Pons (tissue), 1 donor: ENCODE results near the gene BNC2.

Source experiments
- DNase-seq: peaks from one replicate; pipeline ENCODE4 v3.0.0-alpha.2; 2016; ENCODE audit warnings: low spot score

Gene BNC2

DNA sequence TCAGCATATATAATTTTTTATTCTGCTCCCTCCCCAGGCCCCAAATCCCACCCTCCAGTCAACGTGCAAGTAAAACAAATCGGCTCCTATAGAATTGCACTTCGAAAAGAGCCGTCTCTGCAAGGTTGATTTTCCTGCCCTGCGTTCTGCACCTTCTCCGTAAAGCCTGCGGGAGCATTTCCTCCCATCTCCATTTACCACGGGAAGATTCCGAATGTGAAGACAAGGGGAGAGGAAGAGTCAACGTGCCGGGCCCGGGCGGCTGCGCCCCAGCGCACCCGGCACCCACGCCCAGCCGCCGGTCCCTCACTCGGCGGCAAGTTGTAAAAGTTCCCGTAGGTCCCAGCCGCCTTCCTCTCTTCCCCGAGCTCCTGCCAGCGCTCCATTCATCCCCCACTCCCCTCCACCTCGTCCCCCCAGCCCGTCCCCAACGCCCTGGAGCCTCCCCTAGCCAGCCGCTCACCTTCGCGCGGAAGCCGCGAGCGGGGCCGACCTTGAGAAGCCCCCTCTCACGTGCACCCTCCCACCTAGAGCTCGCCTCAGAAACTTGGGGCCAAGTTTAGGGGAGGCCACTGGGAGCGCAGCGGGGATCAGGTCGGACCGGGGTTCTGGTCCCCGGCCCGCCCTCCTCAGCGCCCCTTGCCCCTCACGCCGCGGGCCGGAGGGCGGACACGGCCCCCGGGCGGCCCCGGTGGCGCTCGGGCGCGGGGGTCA lies 431 bp downstream of the BNC2 start:
- DNase-seq = no peak

DNA sequence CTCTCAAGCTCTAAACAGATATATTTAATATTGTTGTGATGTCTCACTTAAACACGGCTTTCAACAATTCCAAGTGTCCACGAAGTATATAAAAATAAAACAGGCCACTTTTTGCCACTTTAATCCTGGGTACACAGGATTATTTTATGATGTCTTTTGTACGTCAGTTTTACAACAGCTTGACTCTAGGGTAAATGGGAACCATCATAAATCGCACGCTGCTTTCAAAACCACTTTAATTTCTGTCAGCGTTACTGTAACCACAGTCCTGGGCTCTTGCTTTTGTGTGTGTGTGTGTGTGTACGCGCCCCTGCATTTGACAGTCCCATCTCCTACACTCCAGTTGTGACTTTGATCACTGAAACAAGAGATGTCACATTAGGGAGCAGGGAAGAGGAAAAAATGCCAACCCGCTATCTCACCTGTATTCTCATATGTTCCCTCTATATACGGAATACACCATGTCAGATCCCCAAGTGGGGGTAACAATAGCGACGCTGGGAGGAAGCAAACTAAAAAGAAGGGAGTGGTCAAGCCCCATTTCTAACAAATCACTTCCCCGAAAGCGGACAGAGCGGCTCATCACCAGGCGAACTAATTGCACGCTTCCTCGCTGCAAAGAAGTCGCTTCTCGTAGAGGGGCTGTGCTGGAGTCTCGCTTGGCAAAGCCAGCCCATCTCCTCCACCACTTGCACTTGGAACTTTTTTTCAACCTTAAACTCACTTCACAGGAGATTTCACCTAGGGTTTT lies 1.2 kb downstream of the BNC2 start:
- peak; percentile 22 for DNase-seq

DNA sequence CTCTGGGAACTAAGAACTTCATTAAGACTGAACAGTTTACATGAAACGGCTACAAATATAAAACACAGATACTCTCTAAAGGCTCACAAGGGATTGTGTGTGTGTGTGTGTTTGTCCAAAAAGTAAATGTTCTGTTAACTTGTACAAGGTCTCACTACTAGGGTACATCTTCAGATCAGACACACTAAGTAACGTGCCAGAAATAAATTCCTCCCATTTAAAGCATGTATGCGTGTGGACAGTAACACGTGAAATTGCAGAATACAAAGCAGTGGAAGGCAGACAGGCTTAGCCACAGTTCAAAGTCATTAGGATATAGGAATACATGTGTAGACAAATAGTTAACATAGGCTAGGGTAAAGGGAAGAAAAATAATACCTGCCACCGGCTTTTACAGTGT lies 1.8 kb downstream of the BNC2 start:
- DNase-seq = no peak

DNA sequence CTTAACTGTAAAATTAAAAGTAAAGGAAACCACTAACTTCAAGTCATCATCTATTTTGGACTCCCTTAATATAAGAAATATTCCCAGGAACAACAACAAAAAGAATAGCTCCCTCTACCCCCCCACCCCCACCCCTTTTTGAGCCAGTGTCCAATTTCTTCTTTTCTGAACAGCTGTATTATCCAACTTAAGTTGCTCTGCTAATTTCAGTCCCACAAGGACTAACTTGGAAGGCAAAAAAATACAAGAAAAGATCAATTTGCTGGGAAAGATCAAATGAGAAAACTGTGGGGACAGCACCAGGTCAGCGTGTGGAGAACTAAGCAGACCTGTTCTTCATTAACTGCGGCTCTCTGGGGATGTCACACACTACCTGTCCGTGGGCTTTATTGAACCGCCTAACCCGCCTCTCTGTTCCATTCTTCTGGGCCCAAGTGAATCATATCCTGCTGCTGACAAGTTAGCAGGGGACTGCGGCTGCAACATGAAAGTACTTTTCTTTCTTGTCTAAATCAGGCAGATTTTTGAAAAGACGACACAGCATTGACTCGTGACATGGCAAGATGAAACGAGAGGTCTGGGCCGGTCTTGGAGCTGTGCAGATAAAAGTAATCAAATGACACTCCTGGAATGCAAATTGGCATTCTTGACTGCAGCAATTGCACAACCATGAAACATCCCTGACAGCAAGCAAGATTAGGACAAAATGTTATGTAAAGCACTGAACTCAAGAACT lies 2.7 kb downstream of the BNC2 start:
- no peak for DNase-seq

DNA sequence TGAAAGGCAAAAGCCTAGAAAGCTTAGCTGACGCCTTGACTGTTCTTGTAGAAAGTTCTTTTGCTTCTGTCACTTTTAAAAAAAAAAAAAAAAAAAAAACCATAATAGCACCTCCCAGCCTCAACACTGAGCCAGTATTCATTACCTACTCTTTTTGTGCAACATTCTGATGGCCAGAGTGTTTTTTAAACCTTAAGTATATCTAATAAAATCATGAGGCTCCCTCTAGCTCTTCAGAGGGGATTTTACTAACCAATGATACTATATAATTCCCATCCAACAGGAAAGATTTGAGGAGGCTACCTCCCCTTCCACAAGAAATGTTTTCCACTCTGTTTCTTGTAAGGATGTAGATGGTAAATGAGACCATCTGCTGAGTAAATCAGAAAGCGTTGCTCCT lies 3.9 kb downstream of the BNC2 start:
- no peak for DNase-seq

DNA sequence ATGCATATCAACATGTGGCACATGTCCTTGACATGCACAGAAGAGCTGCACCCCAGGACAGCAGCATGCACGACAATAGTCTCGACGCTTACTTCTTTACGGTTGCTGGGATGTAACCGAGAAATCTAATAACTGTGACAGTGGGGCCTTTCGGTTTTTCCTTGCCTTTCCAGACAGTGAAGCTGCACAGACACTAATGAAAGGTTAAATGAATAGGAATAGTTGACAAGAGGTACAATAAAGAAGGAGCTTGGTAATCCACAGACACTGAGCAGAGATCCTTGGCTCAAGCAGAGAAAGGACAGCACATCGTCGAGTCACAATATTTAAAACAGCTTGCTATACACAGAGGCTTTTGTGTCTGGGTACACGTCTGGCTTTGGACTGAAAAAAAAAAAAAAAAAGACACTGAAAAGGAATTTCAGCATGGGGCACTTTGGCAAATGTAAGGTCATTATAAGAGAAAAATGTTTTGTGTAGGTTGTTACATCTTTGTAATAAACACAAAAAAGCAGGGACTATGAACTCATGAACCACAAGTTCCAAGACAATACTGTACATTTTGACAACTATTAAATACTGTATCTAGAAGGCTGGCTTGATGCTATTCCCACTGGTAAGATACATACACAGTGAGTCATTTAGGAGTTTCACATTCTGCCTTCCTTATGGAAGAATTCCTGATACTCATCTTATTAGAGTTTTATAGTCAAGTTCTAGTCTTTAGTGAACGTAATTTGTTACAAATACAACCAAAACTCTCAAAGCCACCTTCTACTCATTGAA lies 5.6 kb downstream of the BNC2 start:
- no peak for DNase-seq

DNA sequence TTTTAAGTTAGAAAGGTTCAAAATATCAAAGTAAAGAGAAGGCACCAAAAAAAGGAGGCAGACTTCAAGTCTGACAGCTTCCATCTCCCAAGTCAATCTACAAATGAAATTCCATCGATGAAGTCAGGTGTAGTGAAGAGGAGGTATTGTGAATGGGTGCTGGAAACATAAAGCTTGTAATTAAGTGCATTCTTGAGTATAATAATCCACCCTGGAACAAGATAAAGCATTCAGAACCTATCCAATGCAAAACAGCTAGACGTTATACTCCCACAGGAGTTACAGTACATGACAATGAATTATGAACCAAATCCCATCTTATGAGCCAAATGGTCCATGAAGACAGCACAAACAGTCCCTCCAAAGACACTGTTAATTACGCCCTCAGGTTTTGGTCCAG lies 22.3 kb downstream of the BNC2 start:
- DNase-seq = no peak

DNA sequence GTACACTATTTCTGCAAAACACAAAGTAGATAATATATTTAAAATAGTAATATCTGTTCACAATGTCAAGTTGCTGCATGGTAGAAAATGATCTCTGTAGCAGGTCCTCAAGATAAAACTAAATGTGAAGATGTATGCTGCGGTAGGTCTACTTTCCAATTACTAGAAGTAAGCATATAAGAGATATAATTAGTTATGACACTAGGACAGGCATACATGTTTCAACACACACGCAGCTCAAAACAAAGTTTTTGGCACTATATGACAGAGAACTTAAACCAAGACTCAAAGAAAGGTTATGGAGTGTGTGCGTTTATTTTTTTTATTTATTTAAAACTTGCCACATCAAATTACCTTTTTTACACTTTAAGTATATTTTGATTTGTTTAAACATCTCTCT lies 23.5 kb downstream of the BNC2 start:
- no peak for DNase-seq

DNA sequence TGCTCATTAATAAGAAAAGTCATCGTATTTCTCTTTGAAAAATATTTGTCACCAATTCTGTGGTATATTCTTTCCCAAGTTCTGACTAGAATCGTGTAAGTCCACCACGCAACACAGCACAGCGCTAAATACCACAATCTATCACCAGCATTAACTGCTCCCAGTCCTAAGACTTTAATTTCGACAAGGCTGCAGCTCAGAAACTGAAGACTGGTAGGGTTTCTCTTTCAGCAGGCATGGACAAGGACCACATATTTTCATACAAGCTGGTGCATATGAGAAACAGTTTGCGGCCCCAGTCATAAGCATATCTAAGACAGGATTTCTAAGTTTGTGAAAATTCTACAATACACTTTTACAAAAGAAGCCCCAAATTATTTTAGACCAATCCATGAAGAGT lies 24.1 kb downstream of the BNC2 start:
- no peak for DNase-seq

DNA sequence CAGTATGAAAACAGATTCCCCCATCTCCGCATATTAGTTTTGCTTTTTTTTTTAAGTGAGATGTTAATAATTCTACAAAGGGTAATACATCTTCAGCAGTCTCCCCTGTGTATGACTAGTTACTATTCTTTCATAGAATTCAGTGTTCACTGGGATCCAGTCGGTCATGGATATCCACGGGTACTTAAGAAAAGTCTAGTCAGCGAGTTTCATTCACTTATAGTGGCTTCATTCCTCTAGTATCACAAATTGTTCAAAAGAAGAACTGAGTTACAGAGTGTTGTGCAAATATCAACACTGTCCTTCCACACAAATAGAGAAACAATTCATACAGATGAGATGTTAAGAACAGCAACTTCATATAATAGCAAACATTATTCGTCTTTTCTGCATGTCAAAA lies 35.7 kb downstream of the BNC2 start:
- DNase-seq = no peak

DNA sequence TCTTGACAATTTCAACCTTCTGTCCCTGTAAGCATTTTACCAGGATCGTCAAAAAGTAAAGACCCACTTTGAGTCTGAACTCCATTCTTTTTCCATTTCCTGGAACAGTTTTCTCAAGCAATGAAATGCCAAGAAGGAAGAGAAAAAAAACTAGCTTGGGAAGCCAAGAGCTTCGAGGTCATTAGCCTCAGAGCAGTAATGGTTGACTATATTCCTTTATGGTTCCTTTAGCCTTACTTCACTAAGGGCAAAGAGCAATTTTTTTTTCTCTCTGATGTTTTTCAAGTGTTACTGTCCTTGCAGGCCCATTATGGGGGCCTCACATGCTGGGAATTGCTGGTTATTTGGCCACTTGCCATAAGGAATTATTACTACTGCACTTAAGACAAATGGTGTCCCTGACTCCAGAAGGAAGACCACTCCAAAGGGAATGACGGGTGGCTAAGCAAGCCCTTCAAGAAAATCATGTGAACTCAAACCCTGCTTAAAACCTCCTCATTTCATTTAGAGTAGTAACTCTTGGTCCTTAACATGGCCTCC lies 37.1 kb downstream of the BNC2 start:
- DNase-seq = no peak

DNA sequence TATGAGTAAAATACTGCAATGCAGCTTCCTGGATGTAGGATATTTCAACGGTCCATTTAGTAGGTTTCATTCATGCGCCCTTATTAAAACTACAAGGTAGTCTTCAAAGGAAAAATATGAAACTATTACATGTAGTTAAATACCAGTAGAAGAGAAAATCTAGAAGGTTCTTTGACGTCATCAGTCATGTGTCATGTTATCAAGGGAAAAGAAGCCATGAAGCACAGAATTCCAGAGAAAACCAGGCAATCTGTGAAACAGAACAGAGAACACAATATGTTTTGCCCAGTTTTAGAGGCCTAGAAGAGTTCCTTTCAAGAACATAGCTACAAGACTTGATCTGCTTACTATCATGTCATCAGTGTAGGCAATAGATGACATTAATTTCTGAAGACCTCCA lies 38.4 kb downstream of the BNC2 start:
- no peak for DNase-seq

DNA sequence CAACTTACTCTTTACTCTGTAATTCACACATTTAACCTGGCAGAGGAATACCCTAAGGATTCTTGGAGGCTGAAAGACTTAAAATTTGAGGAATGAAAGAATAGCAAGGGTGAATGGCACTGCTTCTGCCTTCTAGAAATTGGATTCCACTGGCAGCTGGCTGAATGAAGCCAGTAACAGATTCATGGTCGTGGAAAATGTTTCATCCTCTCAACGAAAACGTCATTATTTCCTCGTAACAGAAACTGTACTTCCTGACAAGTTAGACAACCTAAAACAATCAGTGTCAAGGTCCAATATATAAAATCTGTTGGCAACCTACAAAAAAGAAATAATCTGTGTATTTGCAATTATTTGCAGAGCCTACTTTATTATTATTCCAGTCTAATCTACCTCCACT lies 39.7 kb downstream of the BNC2 start:
- DNase-seq = no peak

DNA sequence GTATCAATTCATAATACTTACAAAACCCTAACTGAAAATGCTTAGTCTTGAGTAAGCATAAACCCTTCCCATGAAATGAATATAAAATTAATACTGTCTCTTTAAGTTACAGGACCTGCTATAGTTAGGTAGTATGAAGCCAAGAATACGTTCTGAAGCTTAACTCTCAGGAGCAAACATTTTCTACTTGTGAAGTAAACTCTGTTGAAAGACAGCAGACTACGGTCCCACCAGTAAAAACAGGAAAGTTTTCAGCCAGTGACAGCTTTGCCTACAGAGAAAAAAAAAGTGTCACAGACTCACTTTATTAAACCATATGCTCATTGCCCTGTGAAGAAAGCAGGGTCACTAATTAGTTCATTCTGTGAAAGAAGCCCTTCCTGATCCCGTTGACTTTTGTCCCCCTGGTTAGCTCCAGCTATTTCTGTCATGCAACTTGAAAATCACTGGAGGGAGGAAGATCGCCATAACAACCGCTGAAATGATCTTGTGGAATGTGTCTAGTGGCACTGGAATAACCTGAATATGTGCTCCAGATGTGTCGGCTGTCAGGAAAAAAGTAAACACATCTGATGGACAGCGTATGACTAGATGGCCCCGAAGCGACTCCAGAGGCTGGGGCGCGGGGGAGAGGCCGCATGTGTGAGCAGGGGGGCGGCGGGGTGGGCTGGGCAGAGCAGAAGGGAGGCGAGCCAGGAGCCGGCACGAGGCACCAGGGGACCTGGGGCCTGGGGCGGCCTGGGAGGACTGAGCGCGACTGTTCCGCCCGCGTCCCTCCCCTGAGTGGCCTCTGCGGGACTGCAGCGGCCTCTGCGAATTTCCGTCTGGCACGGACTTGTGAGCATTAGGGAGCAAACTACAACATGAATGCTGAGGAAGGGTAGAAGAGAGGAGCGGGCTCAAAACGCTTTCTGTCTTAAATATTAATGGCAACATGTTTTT lies 41.9 kb downstream of the BNC2 start:
- peak; percentile 5 for DNase-seq

DNA sequence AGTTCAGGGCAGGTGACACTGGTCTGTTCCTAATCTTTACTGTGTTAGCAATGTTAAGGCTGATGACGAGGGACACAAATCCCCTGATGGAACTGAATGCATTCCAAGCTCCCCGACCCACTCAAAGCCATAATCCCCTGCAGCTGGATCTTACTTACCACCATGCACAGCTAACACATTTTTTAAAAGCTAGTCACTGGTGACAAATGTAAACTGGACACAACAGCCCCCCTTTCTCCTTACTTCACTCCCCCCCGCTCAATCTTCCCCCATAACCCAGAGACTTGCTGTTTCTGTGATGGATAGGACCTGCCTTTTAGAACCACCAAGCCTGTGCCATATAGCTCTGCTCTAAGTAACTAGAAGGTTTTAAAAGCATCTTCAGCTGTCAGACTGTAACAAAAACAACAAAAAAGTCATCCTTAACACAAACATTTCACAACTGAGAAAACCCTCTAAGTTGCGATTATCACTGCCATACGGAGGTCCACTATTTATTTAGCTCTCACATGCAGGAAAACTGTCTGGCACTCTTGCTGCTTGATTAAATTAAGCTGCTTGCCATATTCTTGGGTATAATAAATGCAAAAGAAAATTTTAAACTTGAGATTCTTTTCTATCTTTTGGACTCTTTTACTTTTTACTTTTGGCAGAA lies 44.4 kb downstream of the BNC2 start:
- no peak for DNase-seq

DNA sequence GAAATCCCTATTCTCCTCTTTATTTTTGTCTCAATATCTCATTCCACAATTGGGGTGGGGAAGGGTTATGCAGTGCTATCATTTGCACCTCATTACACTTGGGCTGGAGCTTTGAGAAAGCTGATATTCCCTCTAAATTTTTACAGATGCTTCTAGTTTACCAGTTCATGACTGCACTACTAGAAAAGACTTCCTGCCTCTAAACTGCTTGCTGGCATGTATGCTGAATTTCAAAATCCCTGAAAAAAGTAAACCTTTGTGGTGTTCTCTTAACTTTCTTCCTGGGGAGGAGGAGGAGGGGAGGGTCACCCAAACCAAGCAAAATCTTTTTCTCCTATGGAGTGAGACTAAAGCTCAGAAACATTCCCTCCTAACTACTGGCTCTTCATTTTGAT lies 45.1 kb downstream of the BNC2 start:
- no peak for DNase-seq

DNA sequence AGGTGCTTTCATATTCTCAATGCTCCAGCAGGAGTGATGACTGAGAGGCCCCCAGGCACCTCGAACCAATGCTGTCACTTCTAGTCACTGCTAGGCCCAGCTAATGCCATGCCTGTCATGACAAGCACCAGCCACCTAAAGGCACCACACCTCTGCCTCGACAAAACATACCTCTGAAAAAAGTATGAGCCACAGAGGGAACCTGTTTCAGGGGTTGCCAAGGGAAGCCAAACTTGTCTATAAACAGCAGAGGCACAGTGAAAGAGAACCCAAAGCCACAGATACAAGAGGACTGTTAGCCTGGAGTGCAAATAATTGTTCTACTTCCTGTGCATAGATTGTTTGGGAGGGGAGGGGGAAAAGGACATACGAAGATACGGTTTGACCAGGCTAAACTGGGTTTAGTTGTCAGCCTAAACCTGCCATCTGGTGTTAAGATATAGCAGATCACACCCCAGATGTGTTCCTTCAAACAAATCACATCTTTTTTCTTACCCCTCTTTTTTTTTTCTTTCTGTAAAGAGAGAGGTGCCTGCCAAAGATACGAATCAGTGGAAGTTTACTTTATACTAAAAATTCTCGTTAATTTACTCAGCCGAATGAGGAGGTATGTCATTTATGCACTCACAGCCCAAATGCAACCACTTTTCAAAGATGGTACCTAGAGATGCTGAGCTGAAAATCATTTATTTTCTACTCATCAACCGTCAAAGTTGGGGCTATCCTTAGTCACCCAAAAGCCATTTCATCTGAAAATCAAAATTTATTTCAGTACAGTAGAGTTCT lies 45.7 kb downstream of the BNC2 start:
- no peak for DNase-seq

DNA sequence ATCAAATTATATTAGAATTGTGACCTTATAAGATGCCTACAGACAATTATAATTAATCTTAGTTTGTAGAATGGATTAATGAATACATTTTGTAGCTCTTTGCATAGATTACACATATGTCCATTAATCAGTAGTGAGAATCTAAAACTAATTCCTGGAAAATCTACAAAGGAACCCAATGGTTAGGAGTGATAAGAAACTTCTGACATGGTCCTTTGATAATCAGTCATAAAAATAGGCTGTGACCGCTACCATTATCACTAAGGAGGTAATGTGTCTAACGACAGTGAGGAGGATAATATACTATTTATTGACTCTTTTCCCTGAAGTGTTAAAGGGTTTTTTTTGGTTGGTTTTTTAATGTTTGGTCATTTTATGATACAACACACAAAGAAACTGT lies 46.6 kb downstream of the BNC2 start:
- DNase-seq = no peak

DNA sequence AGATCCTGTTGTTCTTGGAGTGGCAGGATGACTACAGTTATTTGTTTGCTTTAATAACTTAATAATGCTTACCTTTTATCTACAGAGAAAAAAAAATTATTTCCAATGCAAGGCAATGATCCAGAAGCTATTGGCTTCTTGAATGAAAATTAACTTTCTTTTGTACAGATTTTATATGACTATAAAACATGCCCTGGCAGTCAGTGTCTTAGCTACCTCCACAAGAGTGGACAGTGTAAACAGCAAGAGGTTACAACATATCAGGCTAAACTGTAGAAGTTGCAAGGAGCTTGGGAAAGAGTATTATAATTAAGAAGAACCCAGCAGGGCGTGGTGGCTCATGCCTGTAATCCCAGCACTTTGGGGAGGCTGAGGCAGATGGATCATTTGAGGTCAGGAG lies 49.1 kb downstream of the BNC2 start:
- DNase-seq = no peak

DNA sequence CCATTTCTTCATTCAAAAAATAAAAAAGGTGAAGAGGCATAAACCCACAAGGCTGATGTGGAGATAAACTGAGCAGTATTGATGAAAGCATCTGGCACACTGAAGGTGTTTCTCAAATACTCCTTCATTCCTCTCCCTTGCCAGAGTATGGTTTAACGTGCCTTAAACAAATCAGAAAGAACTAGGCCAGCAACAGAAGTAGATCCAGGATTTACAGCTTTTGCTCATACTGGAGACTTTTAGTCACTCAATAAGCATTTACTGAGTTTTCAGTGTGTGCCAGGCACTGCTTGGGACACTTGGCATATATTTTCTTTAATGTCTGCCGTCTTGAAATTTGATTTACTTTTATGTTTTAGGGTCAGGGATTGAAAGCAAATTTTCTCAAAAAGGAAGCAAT lies 53.0 kb downstream of the BNC2 start:
- no peak for DNase-seq
